Vagina (tissue), 2 donors: ENCODE data around the gene CABLES2. TPM values are rescaled to one million over a fixed set of nuclear protein-coding genes. Genes with fewer than 3 reads are reported as not detected.

Experiments used
- DNase-seq, 2 donors: peaks; one replicate each; pipeline ENCODE4 v3.0.0-alpha.2; 2017; ENCODE audit errors: extremely low spot score in 2 of 2
- H3K27ac ChIP-seq: fragments of 200-600 bp; sonication (generic); one replicate; pipeline ENCODE4 v1.5.1; 2019
- H3K27me3 ChIP-seq: fragments of 200-600 bp; sonication (generic); one replicate; pipeline ENCODE4 v1.5.1; 2019
- H3K36me3 ChIP-seq, 2 donors: fragments of 200-600 bp; sonication (generic); one replicate each; pipeline ENCODE4 v1.5.1; 2017 to 2019
- H3K4me1 ChIP-seq: fragments of 200-600 bp; sonication (generic); one replicate; pipeline ENCODE4 v1.5.1; 2019
- H3K4me3 ChIP-seq, 2 donors: fragments of 200-600 bp; sonication (generic); 1 replicate in 1 of 2; 2 replicates in 1 of 2; pipeline ENCODE4 v1.5.1; 2016 to 2019
- H3K9me3 ChIP-seq: fragments of 200-600 bp; sonication (generic); one replicate; pipeline ENCODE4 v1.5.1; 2019
- CTCF ChIP-seq, 3 experiments: fragments of 450-650 bp in 2 of 3; fragments of 200-600 bp in 1 of 3; sonication (generic) in 1 of 3; IDR thresholded peaks; one replicate each; pipeline ENCODE4 v1.5.1; 2017 to 2019; ENCODE audit warnings: antibody characterized with exemption in 3 of 3, mild to moderate bottlenecking in 2 of 3, moderate library complexity in 2 of 3
- POLR2A ChIP-seq, 2 donors: fragments of 450-650 bp; IDR thresholded peaks; one replicate each; pipeline ENCODE4 v1.6.1; 2017; ENCODE audit warnings: antibody characterized with exemption in 2 of 2, mild to moderate bottlenecking in 2 of 2, moderate library complexity in 2 of 2
- POLR2AphosphoS5 ChIP-seq, 2 donors: sonication (generic); formaldehyde crosslinking; IDR thresholded peaks; one replicate each; pipeline ENCODE4 v1.9.0; 2017; ENCODE audit warnings: antibody characterized with exemption in 2 of 2, mild to moderate bottlenecking in 2 of 2, low read depth in 1 of 2; ENCODE audit not compliant: insufficient read depth in 1 of 2
- intact Hi-C: fragments of 100-400 bp; cut with DNase I; formaldehyde crosslinking; loops from one replicate; pipeline ENCODE4 v1.15.1; 2023
- total RNA-seq: library from RNA; depleted of rRNA; stranded (reverse); fragments of >200 nt; gene quantifications from one replicate; pipeline ENCODE4 v1.2.3, GENCODE V29; 2016

CABLES2 gene
- total RNA-seq, 1 donor from 2014 or later, result 1.5 TPM

- no peak overlapping the region for H3K27ac ChIP-seq
- no peaks in the 10 kb centered on the region for H3K9me3 ChIP-seq
- no peak for DNase-seq
- H3K27me3 ChIP-seq, result no peaks in the 10 kb centered on the region
- H3K36me3 ChIP-seq, result no peaks in the 10 kb centered on the region
- H3K4me1 ChIP-seq, result peaks cover 31% of the 10 kb centered on the region
- H3K4me3 ChIP-seq, result no peak overlapping the region
- intact Hi-C loops, result no loop called here
- TF ChIP-seq POLR2AphosphoS5 (IDR thresholded peaks at IDR 0.05; ENCODE audit: insufficient read depth in 1 of 2, low read depth in 1 of 2) (no peak), CTCF (IDR thresholded peaks at IDR 0.05) (no peak), POLR2A (IDR thresholded peaks at IDR 0.05) (no peak)
Observed at GRCh38 chr20:62429455-62430310, 22.6 kb upstream of the CABLES2 start.

DNA sequence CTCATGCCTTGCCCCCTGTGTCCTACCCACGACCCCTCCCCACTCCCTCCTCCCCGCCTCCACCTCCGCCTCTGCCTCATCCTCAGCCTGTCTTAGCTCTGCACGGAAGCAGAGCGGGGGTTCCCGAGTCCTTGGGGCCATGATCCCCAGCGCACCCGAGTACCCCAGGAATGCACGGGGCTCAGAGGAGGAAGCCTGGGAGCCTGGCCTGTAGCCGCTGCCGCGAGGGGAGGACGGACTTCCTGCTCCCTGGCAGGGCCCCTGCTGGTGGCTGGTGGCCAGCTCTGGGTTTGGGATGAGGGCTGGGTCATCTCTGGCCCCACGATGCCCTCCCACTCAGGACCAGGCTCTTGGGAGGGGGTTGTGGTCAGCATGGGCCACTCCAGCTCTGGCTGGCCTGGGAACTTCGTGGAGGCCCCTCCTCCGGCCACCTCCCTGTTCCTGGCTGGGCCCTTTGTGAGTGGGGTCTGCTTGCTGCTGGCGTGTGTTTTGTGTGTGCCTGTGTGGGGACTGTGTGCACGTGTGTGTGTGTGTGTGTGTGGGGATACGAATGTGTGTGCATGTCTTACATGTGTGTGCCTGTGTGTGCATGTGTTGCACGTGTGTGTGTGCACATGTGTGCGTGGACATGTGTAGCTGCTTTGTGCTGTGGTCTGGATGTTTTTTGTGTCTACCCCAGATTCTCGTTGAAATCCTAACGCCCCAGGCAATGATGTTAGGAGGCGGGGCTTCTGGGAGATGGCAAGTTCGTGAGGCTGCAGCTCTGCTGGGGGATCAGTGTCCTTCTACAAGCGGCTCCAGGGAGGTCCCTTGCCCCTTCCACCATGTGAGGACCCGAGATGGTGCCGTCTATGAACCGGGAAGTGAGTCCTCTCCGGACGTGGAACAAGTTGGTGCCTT is 21.6 kb upstream of the CABLES2 start:
- Histone ChIP-seq H3K36me3 (no peaks in the 10 kb centered on the region), H3K4me3 (no peak overlapping the region), H3K27ac (no peak overlapping the region), H3K27me3 (no peaks in the 10 kb centered on the region), H3K9me3 (no peaks in the 10 kb centered on the region), H3K4me1 (peaks cover 21% of the 10 kb centered on the region)
- TF ChIP-seq POLR2AphosphoS5 (IDR thresholded peaks at IDR 0.05; ENCODE audit: insufficient read depth in 1 of 2, low read depth in 1 of 2) (no peak), POLR2A (IDR thresholded peaks at IDR 0.05) (no peak), CTCF (IDR thresholded peaks at IDR 0.05) (no peak)
- intact Hi-C loops, result no loop called here
- DNase-seq, result no peak

- Histone ChIP-seq H3K9me3 (no peaks in the 10 kb centered on the region), H3K27me3 (no peaks in the 10 kb centered on the region), H3K4me1 (peaks cover 16% of the 10 kb centered on the region), H3K4me3 (no peak overlapping the region), H3K27ac (no peak overlapping the region), H3K36me3 (no peaks in the 10 kb centered on the region)
- DNase-seq, result no peak
- TF ChIP-seq POLR2A (IDR thresholded peaks at IDR 0.05), result no peak
- TF ChIP-seq POLR2AphosphoS5 (IDR thresholded peaks at IDR 0.05; ENCODE audit: insufficient read depth in 1 of 2, low read depth in 1 of 2), result no peak
- no peak for TF ChIP-seq CTCF (IDR thresholded peaks at IDR 0.05)
- intact Hi-C loops, result no loop called here
Observed at GRCh38 chr20:62428002-62428372, 20.9 kb upstream of the CABLES2 start.

DNA sequence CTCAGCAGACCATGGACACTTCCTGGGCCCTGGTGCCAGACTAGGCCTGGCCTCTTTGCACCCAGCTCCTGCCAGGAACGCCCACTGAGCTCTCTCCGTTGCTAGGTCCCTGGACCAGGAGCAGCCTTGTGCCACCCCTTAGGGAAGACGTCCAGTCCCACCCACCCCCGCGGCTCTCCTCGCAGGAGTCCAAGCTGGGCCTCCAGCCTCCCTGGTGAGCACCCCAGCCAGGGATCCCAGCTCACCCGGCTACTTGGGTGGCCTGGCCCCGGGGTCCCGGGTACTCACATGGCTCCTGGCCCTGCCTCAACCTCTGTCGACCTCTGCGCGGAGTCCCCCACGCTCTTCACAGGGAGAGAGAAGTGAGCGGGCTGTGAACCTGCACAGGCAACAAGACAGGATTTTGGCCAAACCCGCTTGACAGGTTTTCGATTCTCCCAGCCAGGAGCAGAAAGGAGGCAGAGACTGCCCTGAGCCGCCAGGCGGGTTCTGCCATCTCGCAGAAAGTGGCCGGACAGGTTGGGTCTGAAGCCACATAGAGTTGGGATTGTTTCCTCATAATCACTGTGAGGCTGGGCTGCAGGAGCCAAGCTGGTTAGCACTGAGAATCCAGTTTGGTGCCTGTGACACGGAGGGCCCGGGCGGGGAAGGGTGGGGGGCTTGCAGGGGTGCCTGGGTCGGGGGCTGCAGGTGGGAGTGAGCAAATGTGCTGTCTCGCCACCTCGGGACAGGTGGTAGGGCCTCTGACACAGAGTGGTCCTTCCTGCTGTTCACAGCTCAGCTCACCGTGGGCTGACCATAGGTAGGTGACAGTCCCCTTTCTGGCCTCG is 20.3 kb upstream of the CABLES2 start, which contains the start of gene RBBP8NL:
Gene RBBP8NL (minus strand): TSS at position 368 of the 830 bp plus-strand sequence. CDS start 7,892 bp downstream, outside the sequence.
- intact Hi-C loops, result no loop called here
- Histone ChIP-seq H3K9me3 (no peaks in the 10 kb centered on the region), H3K36me3 (no peaks in the 10 kb centered on the region), H3K27ac (no peak within 1 kb of the TSS), H3K27me3 (no peaks in the 10 kb centered on the region), H3K4me1 (peaks cover 16% of the 10 kb centered on the region), H3K4me3 (peak within 1 kb of the TSS in 1 of 2 donors; percentile 22)
- no peak for DNase-seq
- TF ChIP-seq POLR2A (IDR thresholded peaks at IDR 0.05), result no peak
- TF ChIP-seq CTCF (IDR thresholded peaks at IDR 0.05), result no peak
- peak; percentile 51 to 66 for TF ChIP-seq POLR2AphosphoS5 (IDR thresholded peaks at IDR 0.05; ENCODE audit: insufficient read depth in 1 of 2, low read depth in 1 of 2)
